HPDE6-E6E7 (cell line): Measurements from ENCODE around the gene MCCC1.

Source experiments
- DNase-seq: peaks from one replicate; pipeline ENCODE4 v3.0.0; 2011; ENCODE audit warnings: missing footprints; ENCODE audit errors: extremely low spot score

Gene MCCC1

GRCh38 chr3:182983876-182984275, 115.4 kb downstream of the MCCC1 start:
- no peak for DNase-seq

- DNase-seq, result no peak
These were observed 118.3 kb downstream of the MCCC1 start for GRCh38 chr3:182981038-182981380.

- peak; percentile 93 for DNase-seq
These were observed 118.9 kb downstream of the MCCC1 start, which contains the start of gene DCUN1D1 for GRCh38 chr3:182980204-182981037. TSS of gene DCUN1D1 (minus strand) at chr3:182980538. CDS start at chr3:182980489, 49 bp downstream.

GRCh38 chr3:182979674-182980191, 119.6 kb downstream of the MCCC1 start:
- DNase-seq, result no peak

- no peak for DNase-seq
These were observed 120.1 kb downstream of the MCCC1 start for GRCh38 chr3:182979103-182979673.

GRCh38 chr3:182978387-182978786, 120.9 kb downstream of the MCCC1 start:
- no peak for DNase-seq

- no peak for DNase-seq
These were observed 126.2 kb downstream of the MCCC1 start for GRCh38 chr3:182973047-182973446.

- DNase-seq, result no peak
These were observed 126.9 kb downstream of the MCCC1 start for GRCh38 chr3:182972387-182972786.

GRCh38 chr3:182971637-182972036, 127.7 kb downstream of the MCCC1 start:
- no peak for DNase-seq

GRCh38 chr3:182970811-182971418, 128.4 kb downstream of the MCCC1 start:
- DNase-seq, result no peak

- no peak for DNase-seq
These were observed 129.4 kb downstream of the MCCC1 start for GRCh38 chr3:182969853-182970252.

GRCh38 chr3:182969277-182969676, 130.0 kb downstream of the MCCC1 start:
- DNase-seq, result no peak

- DNase-seq, result no peak
These were observed 131.8 kb downstream of the MCCC1 start for GRCh38 chr3:182967218-182968204.

- no peak for DNase-seq
These were observed 133.4 kb downstream of the MCCC1 start for GRCh38 chr3:182965861-182966366.
